HEK293T (cell line): ENCODE results near the gene CERK.

Source experiments
- BHLHE40 ChIP-seq: fragments of 450-650 bp; IDR thresholded peaks from 2 replicates; pipeline ENCODE4 v1.6.1; 2016; ENCODE audit warnings: mild to moderate bottlenecking, moderate library complexity, borderline replicate concordance
- CTBP1 ChIP-seq: fragments of 450-650 bp; IDR thresholded peaks from 2 replicates; pipeline ENCODE4 v1.6.1; 2016; ENCODE audit warnings: borderline replicate concordance
- HDGF ChIP-seq: fragments of 450-650 bp; IDR thresholded peaks from 2 replicates; pipeline ENCODE4 v1.6.1; 2017; ENCODE audit warnings: antibody characterized with exemption, borderline replicate concordance
- L3MBTL2 ChIP-seq: fragments of 450-650 bp; conservative IDR thresholded peaks from 2 replicates; pipeline ENCODE4 v1.6.1; 2016; ENCODE audit warnings: mild to moderate bottlenecking
- NFRKB ChIP-seq: fragments of 450-650 bp; IDR thresholded peaks from 2 replicates; pipeline ENCODE4 v1.6.1; 2016; ENCODE audit warnings: mild to moderate bottlenecking, moderate library complexity
- SUZ12 ChIP-seq: fragments of 450-650 bp; IDR thresholded peaks from 2 replicates; pipeline ENCODE4 v1.6.1; 2016; ENCODE audit warnings: mild to moderate bottlenecking

DNA sequence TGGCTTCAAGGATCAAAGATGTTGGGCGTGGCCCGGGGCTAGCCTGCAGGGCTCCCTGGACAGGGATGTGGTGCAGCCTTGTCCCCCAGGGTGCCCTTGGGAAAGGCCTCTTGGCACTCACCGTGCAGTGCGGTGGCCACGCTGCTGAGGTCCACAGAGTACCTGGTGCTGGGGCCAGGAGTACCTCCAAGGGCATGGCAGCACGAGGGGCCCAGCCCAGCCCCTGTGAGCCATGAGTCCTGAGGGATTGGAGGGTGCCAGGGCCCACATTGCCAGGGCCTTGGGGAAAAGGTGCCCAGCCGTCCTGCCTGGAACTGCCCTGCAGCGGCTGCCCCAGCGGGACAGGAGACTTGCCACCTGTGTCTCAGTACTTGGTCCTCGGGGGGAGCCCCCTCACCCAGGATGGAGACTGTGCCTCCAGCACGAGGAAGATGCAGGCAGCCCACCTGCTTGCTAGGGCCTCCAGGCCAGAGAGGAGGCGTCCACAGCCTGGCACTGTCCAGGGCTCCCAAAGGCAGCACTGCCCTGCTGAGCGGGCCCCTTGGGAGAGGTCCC lies 73.7 kb downstream of the CERK start:
- TF ChIP-seq NFRKB, result no peak
- no peak for TF ChIP-seq HDGF
- no peak for TF ChIP-seq SUZ12
- no peak for TF ChIP-seq CTBP1
- no peak for TF ChIP-seq L3MBTL2
- no peak for TF ChIP-seq BHLHE40
